HepG2 (cell line): Measurements from ENCODE around the gene CAMTA1. TPM values are rescaled to one million over a fixed set of nuclear protein-coding genes. Genes with fewer than 3 reads are reported as not detected.
A peak's percentile ranks its signal among the peaks of the same experiment; 100 is the strongest.

ENCODE experiments used
- ARID2 ChIP-seq: sonication (generic); formaldehyde crosslinking; IDR thresholded peaks from 2 replicates; pipeline ENCODE4 v1.8.1; 2022; ENCODE audit warnings: mild to moderate bottlenecking, missing genetic modification reagents, borderline replicate concordance
- CBFB ChIP-seq: sonication (generic); formaldehyde crosslinking; IDR thresholded peaks from 2 replicates; pipeline ENCODE4 v1.4.0; 2020; ENCODE audit warnings: missing genetic modification reagents
- KLF11 ChIP-seq: IDR thresholded peaks from 2 replicates; pipeline ENCODE4 v1.6.1; 2016; ENCODE audit warnings: missing compliant biosample characterization
- MIER3 ChIP-seq: IDR thresholded peaks from 2 replicates; pipeline ENCODE4 v1.6.1; 2016; ENCODE audit warnings: missing compliant biosample characterization, borderline replicate concordance
- MXI1 ChIP-seq: IDR thresholded peaks from 3 replicates; pipeline ENCODE4 v1.6.1; 2012; ENCODE audit warnings: low read depth, low read length, inconsistent platforms, borderline replicate concordance
- NR2F2 ChIP-seq: IDR thresholded peaks from 2 replicates; pipeline ENCODE4 v1.6.1; 2012; ENCODE audit warnings: low read depth, inconsistent platforms, borderline replicate concordance
- PTBP1 ChIP-seq: fragments of 200-400 bp; formaldehyde crosslinking; IDR thresholded peaks from 2 replicates; pipeline ENCODE4 v1.6.1; 2018; ENCODE audit warnings: low read length, low read depth; ENCODE audit not compliant: poor library complexity, severe bottlenecking
- RFX5 ChIP-seq: IDR thresholded peaks from 2 replicates; pipeline ENCODE4 v1.6.1; 2011; ENCODE audit warnings: low read depth, low read length, improper control_type of control experiment
- SMC3 ChIP-seq: IDR thresholded peaks from 2 replicates; pipeline ENCODE4 v1.6.1; 2011; ENCODE audit warnings: low read length, improper control_type of control experiment
- TBL1XR1 ChIP-seq: fragments of 150-350 bp; IDR thresholded peaks from 2 replicates; pipeline ENCODE4 v1.6.1; 2014; ENCODE audit warnings: borderline replicate concordance, low read length; ENCODE audit not compliant: partially characterized antibody
- ZNF20 ChIP-seq: sonication (generic); formaldehyde crosslinking; IDR thresholded peaks from 2 replicates; pipeline ENCODE4 v1.4.0; 2020; ENCODE audit warnings: mild to moderate bottlenecking, moderate library complexity, missing genetic modification reagents
- ZNF354B ChIP-seq: sonication (generic); formaldehyde crosslinking; IDR thresholded peaks from 2 replicates; pipeline ENCODE4 v1.8.0; 2022; ENCODE audit warnings: mild to moderate bottlenecking, missing genetic modification reagents
- ZNF432 ChIP-seq: sonication (generic); formaldehyde crosslinking; IDR thresholded peaks from 2 replicates; pipeline ENCODE4 v1.5.0; 2020; ENCODE audit warnings: missing genetic modification reagents, mild to moderate bottlenecking, borderline replicate concordance
- ZNF589 ChIP-seq: sonication (generic); formaldehyde crosslinking; conservative IDR thresholded peaks from 2 replicates; pipeline ENCODE4 v1.8.0; 2022; ENCODE audit warnings: mild to moderate bottlenecking, moderate library complexity, missing genetic modification reagents
- ZNF629 ChIP-seq: sonication (generic); formaldehyde crosslinking; conservative IDR thresholded peaks from 2 replicates; pipeline ENCODE4 v1.5.0; 2020; ENCODE audit warnings: missing genetic modification reagents
- polyA plus RNA-seq, 8 experiments: library from polyadenylated mRNA; depleted of rRNA in 3 of 8; stranded (reverse) in 7 of 8; unstranded in 1 of 8; fragments of >200 nt; fragmentation: Illumina TruSeq in 4 of 8; extraction: Trizol in 4 of 8; gene quantifications; 2 replicates each; pipeline versions ENCODE4 v1.2.1 to v1.2.3, GENCODE V29; 2011 to 2016; ENCODE audit warnings: low read depth in 4 of 8, missing spikeins in 1 of 8, mixed read lengths in 1 of 8; ENCODE audit not compliant: insufficient read depth in 1 of 8
- total RNA-seq, 5 experiments: library from RNA; depleted of rRNA; stranded (reverse); fragments of >200 nt; fragmentation: Illumina TruSeq; extraction: Trizol; gene quantifications; 2 replicates each; pipeline ENCODE4 v1.2.3, GENCODE V29; 2016; ENCODE audit warnings: low read depth in 1 of 5
- TF ChIP-seq, protein P1 (sequence below): sonication (generic); formaldehyde crosslinking; IDR thresholded peaks from 2 replicates; pipeline ENCODE4 v1.4.0; 2020; ENCODE audit warnings: missing genetic modification reagents
- TF ChIP-seq, protein P2 (sequence below): sonication (generic); formaldehyde crosslinking; IDR thresholded peaks from 2 replicates; pipeline ENCODE4 v1.9.0; 2021; ENCODE audit warnings: mild to moderate bottlenecking, missing genetic modification reagents
- TF ChIP-seq, protein P3 (sequence below): sonication (generic); formaldehyde crosslinking; IDR thresholded peaks from 2 replicates; pipeline ENCODE4 v1.5.0; 2020; ENCODE audit warnings: mild to moderate bottlenecking, missing genetic modification reagents
- TF ChIP-seq, protein P4 (sequence below): IDR thresholded peaks from 2 replicates; pipeline ENCODE4 v1.6.1; 2012; ENCODE audit warnings: inconsistent platforms
- TF ChIP-seq, protein P5 (sequence below): sonication (generic); formaldehyde crosslinking; IDR thresholded peaks from 2 replicates; pipeline ENCODE4 v1.5.0; 2020; ENCODE audit warnings: missing genetic modification reagents

The CAMTA1 gene
- total and polyA plus RNA-seq, 2 of the 13 experiments (the other 11 are each of a cell fraction or from before 2014, with no cell fraction given) = 25.0 to 36.4 TPM

DNA sequence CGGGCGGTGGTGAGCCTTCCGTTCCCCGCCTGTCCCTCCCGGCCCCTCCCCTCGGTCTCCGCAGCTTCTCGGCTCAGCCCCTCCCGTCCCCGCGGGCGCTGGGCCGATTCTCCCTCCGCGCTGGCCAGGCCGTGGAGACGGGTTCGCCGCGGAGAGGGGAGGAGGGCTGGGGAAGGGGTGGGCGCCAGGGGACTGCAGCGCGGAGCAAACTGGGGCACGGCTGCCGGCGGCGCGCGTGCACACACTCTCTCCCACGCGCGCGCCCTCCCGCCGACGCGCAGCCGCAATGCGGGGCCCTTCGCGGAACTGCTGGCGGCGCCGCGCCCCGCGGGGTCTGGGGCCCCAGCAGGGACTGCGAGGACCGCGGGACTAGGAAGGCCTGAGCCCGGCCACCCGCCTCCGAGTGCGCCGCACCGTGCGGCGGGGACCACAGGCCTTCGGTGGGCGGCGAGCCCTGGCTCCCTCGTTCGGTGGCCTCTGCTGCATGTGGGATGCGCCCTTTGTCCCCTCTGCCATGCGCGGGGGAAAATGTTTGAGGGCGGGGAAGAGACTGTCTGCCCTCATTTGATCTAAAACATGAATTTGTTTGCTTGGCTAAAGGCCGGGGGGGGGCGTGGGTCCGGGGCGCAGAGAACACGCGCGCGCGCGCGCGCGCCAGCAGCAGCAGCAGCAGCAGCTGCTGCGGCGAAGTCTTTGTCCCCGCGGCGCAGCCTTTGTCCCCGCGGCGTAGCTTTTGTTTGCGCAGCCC, 895.1 kb downstream of the CAMTA1 start (continued):
- TF ChIP-seq ZNF432 (CRISPR knock-in tag) (no peak), ZNF589 (CRISPR knock-in tag) (0 out of 2 replicates have a peak, but pooled peaks have one; percentile 18), KLF11 (no peak; the same call in 1 of the 2 replicates), SMC3 (no peak), ZNF20 (no peak), ZNF629 (CRISPR knock-in tag) (0 out of 2 replicates have a peak, but pooled peaks have one; percentile 11), TBL1XR1 (no peak), ARID2 (CRISPR knock-in tag) (no peak), CBFB (no peak), PTBP1 (no peak), MIER3 (no peak), RFX5 (no peak), ZNF354B (CRISPR knock-in tag) (peak; percentile 50; the same call in 1 of the 2 replicates), NR2F2 (no peak), MXI1 (no peak)
- TF ChIP-seq, protein P1, sequence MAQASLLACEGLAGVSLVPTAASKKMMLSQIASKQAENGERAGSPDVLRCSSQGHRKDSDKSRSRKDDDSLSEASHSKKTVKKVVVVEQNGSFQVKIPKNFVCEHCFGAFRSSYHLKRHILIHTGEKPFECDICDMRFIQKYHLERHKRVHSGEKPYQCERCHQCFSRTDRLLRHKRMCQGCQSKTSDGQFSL (CRISPR knock-in tag) = peak; percentile 73; the same call in 1 of the 2 replicates
- TF ChIP-seq, protein P2, sequence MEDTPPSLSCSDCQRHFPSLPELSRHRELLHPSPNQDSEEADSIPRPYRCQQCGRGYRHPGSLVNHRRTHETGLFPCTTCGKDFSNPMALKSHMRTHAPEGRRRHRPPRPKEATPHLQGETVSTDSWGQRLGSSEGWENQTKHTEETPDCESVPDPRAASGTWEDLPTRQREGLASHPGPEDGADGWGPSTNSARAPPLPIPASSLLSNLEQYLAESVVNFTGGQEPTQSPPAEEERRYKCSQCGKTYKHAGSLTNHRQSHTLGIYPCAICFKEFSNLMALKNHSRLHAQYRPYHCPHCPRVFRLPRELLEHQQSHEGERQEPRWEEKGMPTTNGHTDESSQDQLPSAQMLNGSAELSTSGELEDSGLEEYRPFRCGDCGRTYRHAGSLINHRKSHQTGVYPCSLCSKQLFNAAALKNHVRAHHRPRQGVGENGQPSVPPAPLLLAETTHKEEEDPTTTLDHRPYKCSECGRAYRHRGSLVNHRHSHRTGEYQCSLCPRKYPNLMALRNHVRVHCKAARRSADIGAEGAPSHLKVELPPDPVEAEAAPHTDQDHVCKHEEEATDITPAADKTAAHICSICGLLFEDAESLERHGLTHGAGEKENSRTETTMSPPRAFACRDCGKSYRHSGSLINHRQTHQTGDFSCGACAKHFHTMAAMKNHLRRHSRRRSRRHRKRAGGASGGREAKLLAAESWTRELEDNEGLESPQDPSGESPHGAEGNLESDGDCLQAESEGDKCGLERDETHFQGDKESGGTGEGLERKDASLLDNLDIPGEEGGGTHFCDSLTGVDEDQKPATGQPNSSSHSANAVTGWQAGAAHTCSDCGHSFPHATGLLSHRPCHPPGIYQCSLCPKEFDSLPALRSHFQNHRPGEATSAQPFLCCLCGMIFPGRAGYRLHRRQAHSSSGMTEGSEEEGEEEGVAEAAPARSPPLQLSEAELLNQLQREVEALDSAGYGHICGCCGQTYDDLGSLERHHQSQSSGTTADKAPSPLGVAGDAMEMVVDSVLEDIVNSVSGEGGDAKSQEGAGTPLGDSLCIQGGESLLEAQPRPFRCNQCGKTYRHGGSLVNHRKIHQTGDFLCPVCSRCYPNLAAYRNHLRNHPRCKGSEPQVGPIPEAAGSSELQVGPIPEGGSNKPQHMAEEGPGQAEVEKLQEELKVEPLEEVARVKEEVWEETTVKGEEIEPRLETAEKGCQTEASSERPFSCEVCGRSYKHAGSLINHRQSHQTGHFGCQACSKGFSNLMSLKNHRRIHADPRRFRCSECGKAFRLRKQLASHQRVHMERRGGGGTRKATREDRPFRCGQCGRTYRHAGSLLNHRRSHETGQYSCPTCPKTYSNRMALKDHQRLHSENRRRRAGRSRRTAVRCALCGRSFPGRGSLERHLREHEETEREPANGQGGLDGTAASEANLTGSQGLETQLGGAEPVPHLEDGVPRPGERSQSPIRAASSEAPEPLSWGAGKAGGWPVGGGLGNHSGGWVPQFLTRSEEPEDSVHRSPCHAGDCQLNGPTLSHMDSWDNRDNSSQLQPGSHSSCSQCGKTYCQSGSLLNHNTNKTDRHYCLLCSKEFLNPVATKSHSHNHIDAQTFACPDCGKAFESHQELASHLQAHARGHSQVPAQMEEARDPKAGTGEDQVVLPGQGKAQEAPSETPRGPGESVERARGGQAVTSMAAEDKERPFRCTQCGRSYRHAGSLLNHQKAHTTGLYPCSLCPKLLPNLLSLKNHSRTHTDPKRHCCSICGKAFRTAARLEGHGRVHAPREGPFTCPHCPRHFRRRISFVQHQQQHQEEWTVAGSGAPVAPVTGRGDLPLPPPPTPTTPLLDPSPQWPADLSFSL = peak; percentile 53; the same call in 1 of the 2 replicates
- TF ChIP-seq, protein P3, sequence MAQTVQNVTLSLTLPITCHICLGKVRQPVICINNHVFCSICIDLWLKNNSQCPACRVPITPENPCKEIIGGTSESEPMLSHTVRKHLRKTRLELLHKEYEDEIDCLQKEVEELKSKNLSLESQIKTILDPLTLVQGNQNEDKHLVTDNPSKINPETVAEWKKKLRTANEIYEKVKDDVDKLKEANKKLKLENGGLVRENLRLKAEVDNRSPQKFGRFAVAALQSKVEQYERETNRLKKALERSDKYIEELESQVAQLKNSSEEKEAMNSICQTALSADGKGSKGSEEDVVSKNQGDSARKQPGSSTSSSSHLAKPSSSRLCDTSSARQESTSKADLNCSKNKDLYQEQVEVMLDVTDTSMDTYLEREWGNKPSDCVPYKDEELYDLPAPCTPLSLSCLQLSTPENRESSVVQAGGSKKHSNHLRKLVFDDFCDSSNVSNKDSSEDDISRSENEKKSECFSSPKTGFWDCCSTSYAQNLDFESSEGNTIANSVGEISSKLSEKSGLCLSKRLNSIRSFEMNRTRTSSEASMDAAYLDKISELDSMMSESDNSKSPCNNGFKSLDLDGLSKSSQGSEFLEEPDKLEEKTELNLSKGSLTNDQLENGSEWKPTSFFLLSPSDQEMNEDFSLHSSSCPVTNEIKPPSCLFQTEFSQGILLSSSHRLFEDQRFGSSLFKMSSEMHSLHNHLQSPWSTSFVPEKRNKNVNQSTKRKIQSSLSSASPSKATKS (CRISPR knock-in tag) = no peak
- TF ChIP-seq, protein P4, sequence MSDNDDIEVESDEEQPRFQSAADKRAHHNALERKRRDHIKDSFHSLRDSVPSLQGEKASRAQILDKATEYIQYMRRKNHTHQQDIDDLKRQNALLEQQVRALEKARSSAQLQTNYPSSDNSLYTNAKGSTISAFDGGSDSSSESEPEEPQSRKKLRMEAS = peak; percentile 89
- TF ChIP-seq, protein P5, sequence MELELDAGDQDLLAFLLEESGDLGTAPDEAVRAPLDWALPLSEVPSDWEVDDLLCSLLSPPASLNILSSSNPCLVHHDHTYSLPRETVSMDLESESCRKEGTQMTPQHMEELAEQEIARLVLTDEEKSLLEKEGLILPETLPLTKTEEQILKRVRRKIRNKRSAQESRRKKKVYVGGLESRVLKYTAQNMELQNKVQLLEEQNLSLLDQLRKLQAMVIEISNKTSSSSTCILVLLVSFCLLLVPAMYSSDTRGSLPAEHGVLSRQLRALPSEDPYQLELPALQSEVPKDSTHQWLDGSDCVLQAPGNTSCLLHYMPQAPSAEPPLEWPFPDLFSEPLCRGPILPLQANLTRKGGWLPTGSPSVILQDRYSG (CRISPR knock-in tag) = no peak
